SHP77 (cell line): ENCODE measurements around the gene DNAJC2.

ENCODE experiments used
- DNase-seq, 2 experiments: peaks; one replicate each; lab custom pipeline; 2025; lab: John Stamatoyannopoulos, UW

The DNAJC2 gene

DNA sequence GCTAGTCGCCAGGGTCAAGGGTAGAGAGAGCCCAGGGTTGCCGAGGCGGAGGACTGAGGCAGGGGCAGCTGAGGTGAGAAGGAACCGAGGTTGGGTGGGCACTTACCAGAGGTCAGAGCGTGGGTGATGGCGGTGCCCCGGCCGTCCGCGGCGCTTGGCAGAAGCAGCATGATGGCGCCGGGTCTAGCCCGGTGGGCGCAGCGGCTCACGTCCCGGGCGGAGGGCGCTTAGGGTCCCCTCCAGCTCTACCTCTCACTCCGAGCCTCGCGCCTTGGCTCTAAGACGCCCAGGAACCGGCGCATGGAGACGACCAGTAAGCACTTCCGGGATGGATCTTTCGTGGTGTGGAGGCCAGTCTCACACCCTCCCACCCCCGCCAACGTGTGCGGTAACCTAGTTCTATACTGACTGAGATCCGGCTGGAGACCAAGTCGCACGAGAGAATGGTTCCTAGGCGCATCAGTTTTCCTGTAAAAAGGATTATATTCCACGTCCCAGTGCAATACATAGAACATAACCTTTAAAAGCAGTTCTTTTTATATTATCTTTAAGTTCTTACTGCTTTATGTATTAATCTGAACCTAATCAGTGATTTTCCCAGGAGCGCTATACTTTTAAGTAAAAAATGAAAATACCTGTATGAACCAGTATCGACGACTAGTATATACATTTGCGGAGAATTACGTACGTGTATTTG is at the start of gene DNAJC2:
Gene DNAJC2, minus strand, starts transcription at position 315 of the 697 bp plus-strand sequence. Its CDS starts 145 bp downstream, at position 170.
- DNase-seq, result peak; percentile 90 to 92

- no peak for DNase-seq
Observed at GRCh38 chr7:103391976-103392375, 47.4 kb upstream of the DNAJC2 start.

GRCh38 chr7:103391150-103391549 is 46.6 kb upstream of the DNAJC2 start:
- no peak for DNase-seq

DNA sequence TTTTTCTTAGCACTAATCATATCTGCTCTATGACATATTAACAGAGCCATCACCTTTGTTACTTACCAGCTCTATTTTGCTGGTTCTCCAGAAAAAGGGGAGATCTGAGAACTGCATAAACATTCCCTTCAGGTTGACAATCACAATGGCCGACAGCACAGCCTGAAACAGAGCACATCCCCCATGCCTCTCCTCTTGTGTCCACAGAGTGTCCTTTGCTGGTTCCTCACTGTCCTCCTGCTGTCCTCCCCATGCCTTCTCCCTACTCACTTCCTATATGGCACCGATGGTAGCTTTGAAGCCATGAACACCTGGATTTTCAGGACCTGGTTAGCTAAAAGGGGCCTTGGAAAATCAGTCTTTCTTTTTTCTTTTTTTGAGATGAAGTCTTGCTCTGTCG is 44.7 kb upstream of the DNAJC2 start:
- no peak for DNase-seq

DNA sequence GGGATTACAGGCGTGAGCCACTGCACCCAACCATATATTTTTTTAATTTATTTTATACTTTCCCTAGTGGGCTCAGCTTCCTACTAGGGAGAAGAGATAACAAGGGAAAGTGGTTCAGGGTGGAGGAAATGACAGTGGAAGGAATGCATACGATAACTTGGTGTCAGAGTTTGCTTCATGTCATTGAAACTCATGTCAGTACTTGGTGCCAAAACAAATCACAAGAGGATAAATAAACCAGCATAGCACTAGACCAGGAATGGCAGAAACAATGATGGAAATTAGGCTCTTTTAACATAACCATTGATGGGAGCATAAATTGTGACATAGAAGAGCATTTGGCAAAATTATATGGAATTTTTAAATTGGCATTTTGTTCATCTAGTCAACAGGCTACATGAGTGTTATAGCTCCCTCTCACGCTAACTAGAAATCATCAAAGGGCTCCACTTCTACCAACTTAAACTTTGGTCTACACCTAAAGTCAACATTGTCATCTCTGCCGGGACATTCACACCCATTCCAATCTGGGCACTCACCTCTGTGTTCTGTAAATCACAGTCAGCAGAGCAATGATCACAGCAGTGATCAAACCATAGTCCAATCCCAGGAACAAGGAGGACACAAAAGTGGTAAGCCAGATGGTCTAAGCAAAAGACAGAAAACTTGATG is 44.0 kb upstream of the DNAJC2 start:
- no peak for DNase-seq

DNA sequence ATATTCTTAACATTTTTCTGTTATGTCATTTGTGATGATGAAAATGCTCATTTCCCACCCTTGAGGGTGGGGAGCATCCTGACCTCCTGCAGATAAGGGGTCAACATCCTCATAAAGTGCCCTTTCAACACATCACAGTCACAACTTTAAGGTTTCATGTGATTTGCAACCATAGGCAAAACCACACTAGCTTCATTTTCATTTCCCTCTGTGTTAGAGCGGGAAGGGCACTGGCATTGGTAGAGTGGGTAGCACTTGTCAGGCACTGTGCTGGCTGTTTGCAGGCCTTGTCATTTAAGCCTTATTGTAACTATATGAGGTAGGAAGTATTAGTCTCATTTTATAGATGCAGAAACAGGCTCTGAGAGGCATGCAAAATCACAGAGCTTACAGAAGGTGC is 42.7 kb upstream of the DNAJC2 start:
- DNase-seq, result no peak

- no peak for DNase-seq
Observed at GRCh38 chr7:103382032-103382402, 37.5 kb upstream of the DNAJC2 start.

DNA sequence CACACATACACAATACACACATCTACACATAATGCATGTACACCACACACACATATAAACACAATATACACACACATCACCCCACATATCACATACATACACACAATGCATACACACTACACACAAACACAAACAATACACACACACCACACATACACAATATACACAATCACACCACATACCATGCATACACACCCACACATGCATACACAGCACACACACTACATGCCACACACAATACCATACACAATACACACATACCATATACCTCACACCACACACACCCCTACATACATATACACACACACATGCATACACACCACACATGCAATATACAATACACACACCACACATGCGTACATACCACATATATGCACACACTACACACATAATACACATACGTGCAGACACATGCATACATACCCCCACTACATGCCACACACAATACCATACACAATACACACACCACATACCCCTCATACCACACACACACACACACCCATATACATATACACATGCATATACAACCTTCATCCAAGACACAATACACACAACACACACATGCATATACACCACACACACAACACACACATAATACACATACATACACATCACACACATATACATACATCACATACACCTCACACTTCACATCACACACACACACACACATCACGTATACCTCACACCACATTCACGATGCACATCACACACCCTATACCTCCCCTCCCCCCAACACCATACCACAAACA is 36.9 kb upstream of the DNAJC2 start:
- no peak for DNase-seq

DNA sequence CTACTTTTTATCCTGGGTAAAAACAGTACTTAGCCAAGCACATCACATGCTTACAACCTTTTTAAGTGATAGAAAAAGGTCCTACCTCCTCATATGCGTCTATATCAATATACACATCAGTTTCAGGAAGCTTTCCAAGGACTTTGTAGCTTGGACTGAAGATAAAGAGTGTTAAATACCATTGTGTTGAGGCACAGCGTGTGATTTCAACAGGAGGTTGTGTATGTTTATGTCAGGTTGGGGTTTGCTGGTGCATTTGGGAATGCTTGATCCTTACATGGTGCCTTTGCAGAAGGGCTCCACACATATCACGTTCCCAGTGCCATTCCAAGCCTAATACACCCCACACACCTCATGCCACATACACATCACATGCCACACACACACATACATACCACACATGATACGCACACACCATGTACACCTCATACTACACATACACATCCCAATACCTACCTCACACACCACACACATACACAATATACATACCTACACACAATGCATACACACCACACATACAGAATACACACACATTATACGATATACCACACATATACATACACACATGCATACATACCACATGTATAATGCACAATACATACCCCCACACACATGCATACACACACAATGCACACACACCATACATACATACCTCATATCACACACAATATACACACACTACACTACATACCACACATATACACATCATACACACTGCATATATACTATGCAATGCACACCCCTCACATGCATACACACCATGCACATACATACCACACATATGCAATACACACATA is 36.0 kb upstream of the DNAJC2 start:
- DNase-seq, result no peak

DNA sequence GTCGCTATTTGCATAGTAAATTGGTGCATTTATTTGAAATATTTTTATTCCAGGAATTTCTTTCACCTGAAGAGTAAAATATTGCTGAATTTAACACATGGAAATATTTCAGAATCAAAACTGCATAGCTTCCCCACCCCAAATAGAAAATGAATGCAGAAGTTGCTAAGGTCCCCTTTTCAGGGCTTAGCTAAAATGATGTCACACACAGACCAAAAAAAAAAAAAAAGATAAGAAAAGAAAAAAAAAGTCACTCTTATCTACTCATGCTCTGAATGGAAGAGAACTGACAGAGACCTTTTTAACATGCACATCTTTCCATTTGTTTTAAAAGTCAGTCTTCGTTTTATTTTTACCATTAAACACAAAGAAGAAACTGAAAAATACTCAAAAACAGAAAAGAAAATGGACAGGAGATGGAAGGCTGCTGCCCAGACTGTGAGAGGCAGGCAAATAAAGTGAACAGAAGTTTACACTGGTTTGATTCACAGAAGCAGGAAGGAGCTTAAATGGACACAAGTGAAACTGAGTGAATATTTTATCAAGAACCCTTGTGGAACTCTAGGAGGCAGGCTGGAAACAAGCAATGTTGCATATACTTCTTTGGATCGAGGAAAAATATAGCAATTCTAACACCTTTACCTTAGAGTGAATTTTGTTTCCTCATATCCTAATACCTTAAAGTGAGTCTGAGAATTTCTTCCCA is 34.9 kb upstream of the DNAJC2 start:
- no peak for DNase-seq

GRCh38 chr7:103373866-103374643 is 29.5 kb upstream of the DNAJC2 start:
- DNase-seq, result no peak

DNA sequence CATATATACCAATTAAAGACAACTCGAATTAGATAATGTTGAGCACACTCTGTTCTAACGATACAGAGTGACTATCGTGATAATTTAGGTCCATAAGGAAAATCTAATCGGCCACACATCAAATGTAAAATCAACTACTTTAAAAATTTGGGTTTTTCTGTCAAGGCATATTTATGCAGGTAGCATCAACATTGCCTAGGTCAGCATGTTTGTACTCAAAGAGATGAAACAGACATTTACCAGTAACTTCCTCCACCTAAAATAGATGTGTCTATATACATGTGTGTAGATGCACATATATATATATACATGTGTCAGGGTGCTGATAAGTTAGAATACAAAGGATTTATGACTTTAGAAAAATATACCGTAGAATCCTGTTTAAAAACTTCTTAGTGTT is 24.9 kb upstream of the DNAJC2 start:
- no peak for DNase-seq

DNA sequence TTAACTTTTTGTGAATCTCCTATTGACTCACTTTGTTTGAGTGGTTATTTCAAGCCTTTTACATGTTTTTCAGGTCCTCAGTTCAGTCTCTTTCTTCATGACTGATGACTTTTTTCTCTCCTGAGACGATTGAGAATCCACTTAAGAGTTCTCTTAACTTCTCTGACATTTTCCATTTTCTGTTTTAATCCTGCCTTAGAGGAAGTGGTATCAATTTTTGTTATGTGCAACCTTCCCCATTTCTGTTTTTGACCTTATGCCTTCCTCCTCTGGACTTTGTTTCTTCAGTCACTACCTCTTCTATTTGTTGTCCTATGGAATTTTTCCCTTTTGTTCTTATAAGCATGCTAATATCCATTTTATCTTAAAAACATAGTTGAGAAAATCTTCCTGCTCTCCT is 5.2 kb upstream of the DNAJC2 start:
- DNase-seq, result no peak

DNA sequence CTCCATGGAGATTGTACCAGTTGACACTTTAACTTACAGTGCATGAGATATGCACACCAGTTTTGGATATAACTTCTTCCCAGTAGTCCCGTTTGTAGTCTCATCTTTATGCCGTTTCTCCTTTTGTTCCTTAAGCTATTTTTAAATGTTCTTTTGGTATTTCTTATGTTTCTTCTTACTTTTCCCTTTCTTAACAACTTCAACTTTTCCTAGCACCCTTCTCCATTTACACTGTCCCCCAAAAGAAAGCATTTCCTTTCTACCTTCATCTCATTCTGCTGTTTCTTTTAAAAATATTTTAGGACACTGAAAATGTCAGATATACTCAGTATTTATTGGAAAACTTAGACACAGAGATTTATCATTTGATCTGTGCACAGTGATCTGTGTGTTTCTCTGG is 4.4 kb upstream of the DNAJC2 start:
- no peak for DNase-seq

- DNase-seq, result no peak
Observed at GRCh38 chr7:103348452-103348851, 3.9 kb upstream of the DNAJC2 start.

DNA sequence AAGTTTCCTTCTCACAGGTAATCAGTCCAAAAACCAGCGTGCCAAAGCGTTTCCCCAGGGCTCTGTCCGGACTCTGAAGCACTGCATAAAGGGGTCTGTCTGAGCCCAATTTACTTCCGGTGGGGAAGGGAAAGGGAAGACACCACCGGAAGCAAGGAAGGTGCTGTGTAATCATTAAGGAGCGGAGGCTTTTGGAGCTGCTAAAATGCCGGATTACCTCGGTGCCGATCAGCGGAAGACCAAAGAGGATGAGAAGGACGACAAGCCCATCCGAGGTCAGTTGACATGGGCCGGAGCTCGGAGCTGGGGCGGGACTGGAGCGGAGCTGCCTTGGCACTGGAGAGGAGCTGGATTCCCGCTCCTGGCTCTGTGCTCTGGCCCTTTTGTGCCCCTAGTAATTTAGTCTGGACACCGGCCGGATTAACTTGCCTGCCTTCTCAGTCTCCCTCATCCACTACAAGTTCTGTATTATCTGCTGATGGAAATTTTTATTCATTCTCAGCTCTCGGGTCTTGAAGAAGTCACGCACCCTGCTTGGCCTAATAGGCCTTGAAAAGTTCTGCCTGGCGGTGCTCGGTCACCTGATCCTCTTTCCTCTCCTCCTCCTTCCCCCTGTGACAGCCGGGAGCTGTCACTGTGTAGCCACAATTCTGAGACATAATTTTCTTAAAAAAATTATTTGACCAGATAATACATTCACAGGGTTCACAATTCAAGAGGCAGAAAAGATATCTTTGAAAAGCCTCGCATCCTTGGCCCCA is 3.1 kb upstream of the DNAJC2 start, which contains the start of gene PSMC2:
Gene PSMC2, plus strand, starts transcription at position 137 of the 761 bp plus-strand sequence. Its CDS starts 69 bp downstream, at position 206.
- DNase-seq, result peak; percentile 75 to 91

DNA sequence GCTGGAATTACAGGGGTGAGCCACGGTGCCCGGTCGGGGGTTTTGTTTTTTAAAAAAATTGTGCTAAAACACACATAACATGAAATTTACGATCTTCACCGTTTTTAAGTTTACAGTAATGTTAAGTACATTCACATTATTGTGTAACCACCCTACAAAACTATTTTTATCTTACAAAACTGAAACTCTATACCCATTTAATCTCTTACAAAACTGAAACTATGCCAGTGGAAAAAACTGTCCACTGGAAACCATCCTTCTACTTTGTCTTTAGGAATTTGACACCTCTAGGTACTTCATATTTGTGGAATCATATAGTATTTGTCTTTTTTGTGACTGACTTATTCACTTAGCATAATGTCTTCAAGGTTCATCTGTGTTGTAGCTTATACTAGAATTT is 1.8 kb upstream of the DNAJC2 start:
- no peak for DNase-seq

DNA sequence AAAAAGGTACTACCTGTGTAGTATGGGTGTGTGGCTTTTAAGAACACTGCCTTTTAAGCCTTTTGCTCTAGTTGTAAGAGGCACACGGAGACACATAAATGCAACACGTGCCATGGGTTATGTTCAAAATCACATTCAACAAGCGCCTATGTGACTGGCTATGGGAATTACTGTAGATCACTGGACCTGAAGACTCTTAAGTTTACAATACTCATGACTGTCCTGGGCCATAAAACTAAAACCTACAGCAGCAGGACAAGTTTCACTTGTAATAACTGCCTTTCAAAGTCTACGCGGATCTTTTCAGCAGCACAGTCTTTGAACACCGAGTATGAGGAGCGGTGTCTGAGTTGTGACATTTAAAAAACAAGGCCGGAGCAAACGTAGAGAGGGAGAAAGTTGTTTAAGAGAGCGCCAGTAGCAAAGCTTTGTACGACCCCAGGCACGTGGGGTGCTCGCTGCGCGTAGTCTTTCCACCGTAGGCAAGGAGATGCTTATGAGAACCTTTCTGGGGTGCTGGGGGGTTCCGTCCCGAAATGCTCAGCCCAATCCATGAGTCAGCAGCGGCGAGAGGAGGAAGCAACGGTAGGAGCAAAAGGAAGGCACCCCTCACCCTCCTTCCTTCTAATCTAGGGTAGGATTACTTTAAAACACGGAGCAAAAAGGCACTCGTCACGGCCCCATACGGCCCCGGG is 662 bp downstream of the DNAJC2 start:
- no peak for DNase-seq

GRCh38 chr7:103343332-103343731 is 1.2 kb downstream of the DNAJC2 start:
- no peak for DNase-seq
